GM18511 (cell line): Measurements from ENCODE around the gene PDIA5.

Experiments
- ATAC-seq: cut with Tn5 transposase; IDR thresholded peaks from one replicate; pipeline ENCODE4 v1.9.1; 2021; ENCODE audit warnings: mild to moderate bottlenecking, moderate library complexity; ENCODE audit not compliant: unreplicated experiment

PDIA5 gene

GRCh38 chr3:123039178-123039577 is 27.6 kb upstream of the PDIA5 start:
- no peak for ATAC-seq

GRCh38 chr3:123042413-123042812 is 24.4 kb upstream of the PDIA5 start:
- ATAC-seq: no peak

GRCh38 chr3:123044981-123045763 is 21.7 kb upstream of the PDIA5 start:
- ATAC-seq: no peak

- ATAC-seq: no peak
These were observed 20.4 kb upstream of the PDIA5 start for GRCh38 chr3:123046262-123047061.

- no peak for ATAC-seq
These were observed 19.8 kb upstream of the PDIA5 start for GRCh38 chr3:123047062-123047319.

GRCh38 chr3:123048480-123049237 is 18.2 kb upstream of the PDIA5 start:
- no peak for ATAC-seq

GRCh38 chr3:123050666-123051065 is 16.2 kb upstream of the PDIA5 start:
- no peak for ATAC-seq

GRCh38 chr3:123053107-123053506 is 13.7 kb upstream of the PDIA5 start:
- ATAC-seq: no peak

GRCh38 chr3:123054109-123054778 is 12.6 kb upstream of the PDIA5 start:
- ATAC-seq: no peak

- ATAC-seq: no peak
These were observed 11.9 kb upstream of the PDIA5 start for GRCh38 chr3:123054931-123055330.

GRCh38 chr3:123055352-123055751 is 11.5 kb upstream of the PDIA5 start:
- no peak for ATAC-seq

- ATAC-seq: no peak
These were observed 8.3 kb upstream of the PDIA5 start for GRCh38 chr3:123058505-123058904.

- no peak for ATAC-seq
These were observed 6.8 kb upstream of the PDIA5 start for GRCh38 chr3:123060054-123060453.

- no peak for ATAC-seq
These were observed 5.0 kb upstream of the PDIA5 start for GRCh38 chr3:123061856-123062255.

- ATAC-seq: no peak
These were observed 3.8 kb upstream of the PDIA5 start for GRCh38 chr3:123063034-123063433.

GRCh38 chr3:123064506-123064905 is 2.3 kb upstream of the PDIA5 start:
- no peak for ATAC-seq

- no peak for ATAC-seq
These were observed 1.9 kb upstream of the PDIA5 start for GRCh38 chr3:123064914-123065313.

- ATAC-seq: no peak
These were observed 278 bp upstream of the PDIA5 start for GRCh38 chr3:123066599-123066895.

GRCh38 chr3:123067689-123068600 is 1.1 kb downstream of the PDIA5 start:
- peak; percentile 42 for ATAC-seq

- ATAC-seq: no peak
These were observed 2.0 kb downstream of the PDIA5 start for GRCh38 chr3:123068601-123069381.
